ENCODE data around the gene FKBP11.
"Not testable (repeated sequence)": the region's sequence is repeated elsewhere in the genome, so short reads cannot be mapped to it uniquely, and the experiment has no call there.

Gene FKBP11

GRCh38 chr12:48930475-48930874 is 5.2 kb upstream of the FKBP11 start:
- no peak overlapping the region for H3K9ac ChIP-seq (ENCODE audit: low read length)
- no peaks in the 10 kb centered on the region for H3K9me3 ChIP-seq (ENCODE audit: control insufficient read depth, low read depth, low read length)
- H3K4me1 ChIP-seq (ENCODE audit: control insufficient read depth, low read depth, low read length): no peaks in the 10 kb centered on the region
- H3K27me3 ChIP-seq (ENCODE audit: control insufficient read depth, insufficient read depth, low read length): no peaks in the 10 kb centered on the region
- H3K36me3 ChIP-seq (ENCODE audit: control insufficient read depth, low read depth, low read length): peaks cover 63% of the 10 kb centered on the region
- H3K4me3 ChIP-seq (ENCODE audit: low read length): no peak overlapping the region
- no peak overlapping the region for H3K27ac ChIP-seq (ENCODE audit: low read length)

- H3K27me3 ChIP-seq (ENCODE audit: control insufficient read depth, insufficient read depth, low read length): no peaks in the 10 kb centered on the region
- peaks cover 57% of the 10 kb centered on the region for H3K36me3 ChIP-seq (ENCODE audit: control insufficient read depth, low read depth, low read length)
- H3K9me3 ChIP-seq (ENCODE audit: control insufficient read depth, low read depth, low read length): no peaks in the 10 kb centered on the region
- H3K4me1 ChIP-seq (ENCODE audit: control insufficient read depth, low read depth, low read length): no peaks in the 10 kb centered on the region
- no peak overlapping the region for H3K27ac ChIP-seq (ENCODE audit: low read length)
- no peak overlapping the region for H3K4me3 ChIP-seq (ENCODE audit: low read length)
- no peak overlapping the region for H3K9ac ChIP-seq (ENCODE audit: low read length)
These were observed 4.3 kb upstream of the FKBP11 start for GRCh38 chr12:48929551-48929950.

GRCh38 chr12:48927261-48927660 is 2.0 kb upstream of the FKBP11 start:
- H3K36me3 ChIP-seq (ENCODE audit: control insufficient read depth, low read depth, low read length): peaks cover 62% of the 10 kb centered on the region

GRCh38 chr12:48924617-48925303 is 532 bp downstream of the FKBP11 start:
- H3K4me1 ChIP-seq (ENCODE audit: control insufficient read depth, low read depth, low read length): no peaks in the 10 kb centered on the region
- H3K27ac ChIP-seq (ENCODE audit: low read length): no peak overlapping the region
- H3K9ac ChIP-seq (ENCODE audit: low read length): peak overlapping the region; percentile 62
- H3K4me3 ChIP-seq (ENCODE audit: low read length): peak overlapping the region; percentile 57
- H3K36me3 ChIP-seq (ENCODE audit: control insufficient read depth, low read depth, low read length): peaks cover 47% of the 10 kb centered on the region
- no peaks in the 10 kb centered on the region for H3K9me3 ChIP-seq (ENCODE audit: control insufficient read depth, low read depth, low read length)
- no peaks in the 10 kb centered on the region for H3K27me3 ChIP-seq (ENCODE audit: control insufficient read depth, insufficient read depth, low read length)

More at GRCh38 chr12:48927261-48927660, 2.0 kb upstream of the FKBP11 start:
- no peak overlapping the region for H3K4me3 ChIP-seq (ENCODE audit: low read length)
- no peaks in the 10 kb centered on the region for H3K9me3 ChIP-seq (ENCODE audit: control insufficient read depth, low read depth, low read length)
- no peaks in the 10 kb centered on the region for H3K27me3 ChIP-seq (ENCODE audit: control insufficient read depth, insufficient read depth, low read length)
- H3K4me1 ChIP-seq (ENCODE audit: control insufficient read depth, low read depth, low read length): no peaks in the 10 kb centered on the region
- no peak overlapping the region for H3K9ac ChIP-seq (ENCODE audit: low read length)
- H3K27ac ChIP-seq (ENCODE audit: low read length): no peak overlapping the region

GRCh38 chr12:48923117-48923516 is 2.2 kb downstream of the FKBP11 start:
- Histone ChIP-seq H3K27me3 (ENCODE audit: control insufficient read depth, insufficient read depth, low read length) (no peaks in the 10 kb centered on the region), H3K27ac (ENCODE audit: low read length) (no peak overlapping the region), H3K9ac (ENCODE audit: low read length) (no peak overlapping the region), H3K4me3 (ENCODE audit: low read length) (no peak overlapping the region), H3K4me1 (ENCODE audit: control insufficient read depth, low read depth, low read length) (no peaks in the 10 kb centered on the region), H3K9me3 (ENCODE audit: control insufficient read depth, low read depth, low read length) (no peaks in the 10 kb centered on the region), H3K36me3 (ENCODE audit: control insufficient read depth, low read depth, low read length) (peaks cover 40% of the 10 kb centered on the region)

GRCh38 chr12:48917857-48918537 is 7.3 kb downstream of the FKBP11 start:
- Histone ChIP-seq H3K36me3 (ENCODE audit: control insufficient read depth, low read depth, low read length) (peaks cover 10% of the 10 kb centered on the region), H3K9me3 (ENCODE audit: control insufficient read depth, low read depth, low read length) (no peaks in the 10 kb centered on the region), H3K4me1 (ENCODE audit: control insufficient read depth, low read depth, low read length) (no peaks in the 10 kb centered on the region), H3K27me3 (ENCODE audit: control insufficient read depth, insufficient read depth, low read length) (no peaks in the 10 kb centered on the region), H3K9ac (ENCODE audit: low read length) (no peak overlapping the region), H3K4me3 (ENCODE audit: low read length) (no peak overlapping the region), H3K27ac (ENCODE audit: low read length) (no peak overlapping the region)

GRCh38 chr12:48910196-48910595 is 15.1 kb downstream of the FKBP11 start:
- no peaks in the 10 kb centered on the region for H3K9me3 ChIP-seq (ENCODE audit: control insufficient read depth, low read depth, low read length)
- no peak overlapping the region for H3K27ac ChIP-seq (ENCODE audit: low read length)
- H3K9ac ChIP-seq (ENCODE audit: low read length): no peak overlapping the region
- no peaks in the 10 kb centered on the region for H3K36me3 ChIP-seq (ENCODE audit: control insufficient read depth, low read depth, low read length)
- no peaks in the 10 kb centered on the region for H3K27me3 ChIP-seq (ENCODE audit: control insufficient read depth, insufficient read depth, low read length)
- H3K4me1 ChIP-seq (ENCODE audit: control insufficient read depth, low read depth, low read length): no peaks in the 10 kb centered on the region
- H3K4me3 ChIP-seq (ENCODE audit: low read length): no peak overlapping the region

GRCh38 chr12:48909698-48910097 is 15.6 kb downstream of the FKBP11 start:
- H3K27ac ChIP-seq (ENCODE audit: low read length); H3K27me3 ChIP-seq (ENCODE audit: control insufficient read depth, insufficient read depth, low read length); H3K4me1 ChIP-seq (ENCODE audit: control insufficient read depth, low read depth, low read length); H3K9me3 ChIP-seq (ENCODE audit: control insufficient read depth, low read depth, low read length); H3K9ac ChIP-seq (ENCODE audit: low read length); H3K4me3 ChIP-seq (ENCODE audit: low read length); H3K36me3 ChIP-seq (ENCODE audit: control insufficient read depth, low read depth, low read length): not testable (repeated sequence)

- Histone ChIP-seq H3K9me3 (ENCODE audit: control insufficient read depth, low read depth, low read length) (no peaks in the 10 kb centered on the region), H3K27ac (ENCODE audit: low read length) (no peak overlapping the region), H3K36me3 (ENCODE audit: control insufficient read depth, low read depth, low read length) (no peaks in the 10 kb centered on the region), H3K4me3 (ENCODE audit: low read length) (no peak overlapping the region), H3K27me3 (ENCODE audit: control insufficient read depth, insufficient read depth, low read length) (no peaks in the 10 kb centered on the region), H3K4me1 (ENCODE audit: control insufficient read depth, low read depth, low read length) (no peaks in the 10 kb centered on the region), H3K9ac (ENCODE audit: low read length) (no peak overlapping the region)
These were observed 18.0 kb downstream of the FKBP11 start for GRCh38 chr12:48907245-48907644.

GRCh38 chr12:48903982-48904411 is 21.3 kb downstream of the FKBP11 start:
- H3K27me3 ChIP-seq (ENCODE audit: control insufficient read depth, insufficient read depth, low read length): no peaks in the 10 kb centered on the region
- no peaks in the 10 kb centered on the region for H3K36me3 ChIP-seq (ENCODE audit: control insufficient read depth, low read depth, low read length)
- H3K9me3 ChIP-seq (ENCODE audit: control insufficient read depth, low read depth, low read length): no peaks in the 10 kb centered on the region
- H3K4me3 ChIP-seq (ENCODE audit: low read length): peak overlapping the region; percentile 50
- peak overlapping the region; percentile 8 for H3K9ac ChIP-seq (ENCODE audit: low read length)
- H3K27ac ChIP-seq (ENCODE audit: low read length): no peak overlapping the region
- no peaks in the 10 kb centered on the region for H3K4me1 ChIP-seq (ENCODE audit: control insufficient read depth, low read depth, low read length)

GRCh38 chr12:48903363-48903981 is 21.8 kb downstream of the FKBP11 start:
- H3K36me3 ChIP-seq (ENCODE audit: control insufficient read depth, low read depth, low read length): no peaks in the 10 kb centered on the region
- H3K9ac ChIP-seq (ENCODE audit: low read length): no peak overlapping the region
- H3K4me3 ChIP-seq (ENCODE audit: low read length): no peak overlapping the region

More at GRCh38 chr12:48903363-48903981, 21.8 kb downstream of the FKBP11 start:
- no peaks in the 10 kb centered on the region for H3K9me3 ChIP-seq (ENCODE audit: control insufficient read depth, low read depth, low read length)
- H3K27me3 ChIP-seq (ENCODE audit: control insufficient read depth, insufficient read depth, low read length): no peaks in the 10 kb centered on the region
- no peak overlapping the region for H3K27ac ChIP-seq (ENCODE audit: low read length)
- H3K4me1 ChIP-seq (ENCODE audit: control insufficient read depth, low read depth, low read length): no peaks in the 10 kb centered on the region

Data from iPS-18a (cell line).